Caco-2 (cell line): ENCODE results near the gene TMEM80. TPM values are rescaled to one million over a fixed set of nuclear protein-coding genes. Genes with fewer than 3 reads are reported as not detected.

ENCODE experiments used
- total RNA-seq: library from RNA; stranded (reverse); gene quantifications from 2 replicates; pipeline ENCODE4 v1.2.3, GENCODE V29; 2022

The TMEM80 gene
- total RNA-seq, 1 experiment from 2014 or later = 74.7 TPM

Other genes starting within 250 kb of the TMEM80 start
- gene PTDSS2, start 245.5 kb upstream of the TMEM80 start, total RNA-seq = 40.6 and 44.3 TPM in 2 replicates
- gene RNH1, start 188.6 kb upstream of the TMEM80 start, total RNA-seq = 134 and 136 TPM in 2 replicates
- gene HRAS, start 160.2 kb upstream of the TMEM80 start, total RNA-seq = 60.2 and 69.0 TPM in 2 replicates
- gene LRRC56, start 158.3 kb upstream of the TMEM80 start, total RNA-seq = 4.3 and 4.4 TPM in 2 replicates
- gene LMNTD2, start 135.1 kb upstream of the TMEM80 start, total RNA-seq = 11.9 and 13.8 TPM in 2 replicates
- 61.1 and 65.5 TPM in 2 replicates for gene RASSF7, start 134.8 kb upstream of the TMEM80 start, total RNA-seq
- 43.9 and 46.8 TPM in 2 replicates for gene PHRF1, start 119.3 kb upstream of the TMEM80 start, total RNA-seq
- 27.2 and 31.2 TPM in 2 replicates for gene IRF7, start 79.9 kb upstream of the TMEM80 start, total RNA-seq
- 30.2 and 42.0 TPM in 2 replicates for gene CDHR5, start 70.9 kb upstream of the TMEM80 start, total RNA-seq
- gene SCT, start 68.6 kb upstream of the TMEM80 start, total RNA-seq = not detected in 2 replicates
- gene DRD4, start 58.5 kb upstream of the TMEM80 start, total RNA-seq = 1.0 and 1.1 TPM in 2 replicates
- 50.6 and 56.6 TPM in 2 replicates for gene DEAF1, start 594 bp upstream of the TMEM80 start, total RNA-seq
- 203 and 224 TPM in 2 replicates for gene EPS8L2, start 10.4 kb downstream of the TMEM80 start, total RNA-seq
- 293 and 300 TPM in 2 replicates for gene TALDO1, start 51.6 kb downstream of the TMEM80 start, total RNA-seq
- gene GATD1, start 81.7 kb downstream of the TMEM80 start, total RNA-seq = 85.0 and 91.5 TPM in 2 replicates
- gene CEND1, start 94.3 kb downstream of the TMEM80 start, total RNA-seq = not detected in 2 replicates
- gene SLC25A22, start 102.5 kb downstream of the TMEM80 start, total RNA-seq = 31.8 and 37.6 TPM in 2 replicates
- 21.3 and 25.3 TPM in 2 replicates for gene PIDD1, start 109.4 kb downstream of the TMEM80 start, total RNA-seq
- gene RPLP2, start 114.2 kb downstream of the TMEM80 start, total RNA-seq = 2,622 and 2,843 TPM in 2 replicates
- 84.7 and 93.6 TPM in 2 replicates for gene PNPLA2, start 123.1 kb downstream of the TMEM80 start, total RNA-seq
- gene CRACR2B, start 132.1 kb downstream of the TMEM80 start, total RNA-seq = 15.4 and 16.3 TPM in 2 replicates
- 268 and 302 TPM in 2 replicates for gene CD151, start 137.1 kb downstream of the TMEM80 start, total RNA-seq
- 139 and 141 TPM in 2 replicates for gene POLR2L, start 146.7 kb downstream of the TMEM80 start, total RNA-seq
- gene TSPAN4, start 147.0 kb downstream of the TMEM80 start, total RNA-seq = 84.5 and 95.9 TPM in 2 replicates
- 166 and 180 TPM in 2 replicates for gene CHID1, start 215.0 kb downstream of the TMEM80 start, total RNA-seq
- 122 and 130 TPM in 2 replicates for gene AP2A2, start 230.1 kb downstream of the TMEM80 start, total RNA-seq